Dedifferentiated amniotic fluid mesenchymal stem cell (primary cell): ENCODE measurements around the gene DNM1.

Experiments
- DNase-seq: peaks from one replicate; pipeline ENCODE4 v3.0.0-alpha.2; 2016; ENCODE audit errors: extremely low spot score

DNM1 gene

DNA sequence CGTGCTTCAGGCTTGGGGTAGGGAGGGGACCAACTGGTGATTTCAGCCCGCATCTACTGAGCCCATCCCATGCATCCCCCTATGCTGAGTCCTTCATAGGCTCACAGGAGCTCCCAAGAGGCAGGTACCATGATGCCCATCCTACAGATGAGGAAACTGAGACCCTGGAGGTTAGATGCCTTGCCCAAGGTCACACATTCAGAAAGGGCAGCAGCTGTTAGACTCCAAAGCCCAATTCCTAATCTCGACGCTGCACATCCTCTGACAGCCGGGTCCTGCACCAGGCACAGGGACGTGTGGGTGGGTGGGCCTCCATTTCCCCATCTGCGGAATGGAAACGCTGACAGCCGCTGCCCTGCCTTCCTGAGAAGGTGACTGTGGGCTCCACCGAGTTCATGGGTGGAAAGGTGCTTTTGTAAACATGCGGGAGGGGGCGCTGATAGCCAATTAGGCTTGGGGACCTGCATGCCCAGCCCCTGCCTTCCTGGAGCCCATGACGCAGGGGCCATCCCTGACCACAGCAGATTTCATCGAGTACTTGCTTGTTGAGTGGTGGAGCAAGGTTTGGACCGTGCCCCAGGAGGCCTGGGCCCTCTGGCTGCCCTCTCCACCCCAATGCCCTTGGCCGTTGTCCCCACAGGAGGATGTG lies 2.2 kb downstream of the DNM1 start:
- DNase-seq = no peak

DNA sequence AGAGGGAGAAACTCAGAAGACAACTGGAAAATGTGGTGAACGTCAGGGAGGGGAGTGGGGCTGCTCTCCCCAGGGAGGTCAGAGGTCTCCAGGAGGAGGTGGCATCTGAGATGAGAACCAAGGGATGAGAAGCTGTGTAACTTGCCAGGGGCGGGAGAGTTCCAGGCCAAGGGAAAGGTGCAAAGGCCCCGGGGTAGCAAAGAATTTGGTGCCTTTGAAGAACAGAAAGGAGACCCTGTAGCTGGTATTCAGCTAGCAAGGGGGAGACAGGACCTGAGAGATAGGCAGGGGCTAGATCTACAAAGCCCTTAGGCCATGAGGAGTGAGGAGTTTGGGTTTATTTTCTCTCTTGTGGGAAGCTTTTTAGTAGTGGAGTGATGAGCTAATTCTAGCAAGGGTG lies 3.3 kb downstream of the DNM1 start:
- no peak for DNase-seq

DNA sequence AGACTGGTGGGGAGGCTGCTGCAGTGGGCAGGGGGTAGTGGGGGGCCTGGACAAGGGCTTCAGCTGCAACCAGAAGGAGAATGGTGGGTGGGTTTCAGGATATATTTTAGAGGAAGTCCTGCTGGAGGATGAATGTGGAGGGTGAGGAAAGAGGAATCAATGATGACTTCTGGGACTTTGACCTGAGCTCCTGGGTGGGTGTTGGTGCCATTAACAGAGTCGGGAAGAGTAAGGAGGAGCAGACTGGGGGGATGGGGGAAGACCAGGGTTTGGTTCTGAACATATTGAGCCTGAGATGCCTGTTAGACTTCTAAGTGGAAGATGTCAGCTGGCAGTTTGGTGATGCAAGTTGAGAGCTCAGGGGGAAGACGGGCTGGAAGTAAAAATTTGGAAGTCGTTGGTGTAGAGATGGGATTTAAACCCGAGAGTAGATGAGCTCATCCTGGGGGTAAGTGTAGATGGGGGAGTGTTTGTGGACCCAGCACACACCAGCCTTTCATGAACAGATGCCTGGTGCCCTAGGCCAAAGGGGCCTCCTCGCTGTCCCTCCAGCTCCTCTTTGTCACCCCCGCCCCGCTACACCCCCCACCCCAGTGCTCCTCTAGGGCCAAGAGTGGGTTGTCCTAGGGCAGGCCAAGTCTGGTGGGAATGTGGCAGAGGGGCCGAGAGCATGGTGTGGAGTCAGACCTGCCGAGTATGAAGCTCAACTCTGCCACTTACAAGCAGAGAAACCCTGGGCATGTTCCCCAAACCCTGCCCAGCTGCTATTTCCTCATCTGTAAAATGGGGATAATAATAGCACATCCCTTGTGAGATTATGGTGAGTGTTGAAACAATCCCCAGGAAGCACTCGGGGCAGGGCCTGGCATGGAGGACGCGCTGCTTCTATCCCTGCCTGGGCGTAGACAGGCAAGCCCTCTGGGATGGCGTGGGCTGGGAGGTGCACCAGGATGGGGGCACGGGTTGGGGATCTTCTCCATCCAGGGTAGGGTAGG lies 4.0 kb downstream of the DNM1 start:
- DNase-seq = no peak

GRCh38 chr9:128208386-128208785 lies 5.2 kb downstream of the DNM1 start:
- DNase-seq = no peak

DNA sequence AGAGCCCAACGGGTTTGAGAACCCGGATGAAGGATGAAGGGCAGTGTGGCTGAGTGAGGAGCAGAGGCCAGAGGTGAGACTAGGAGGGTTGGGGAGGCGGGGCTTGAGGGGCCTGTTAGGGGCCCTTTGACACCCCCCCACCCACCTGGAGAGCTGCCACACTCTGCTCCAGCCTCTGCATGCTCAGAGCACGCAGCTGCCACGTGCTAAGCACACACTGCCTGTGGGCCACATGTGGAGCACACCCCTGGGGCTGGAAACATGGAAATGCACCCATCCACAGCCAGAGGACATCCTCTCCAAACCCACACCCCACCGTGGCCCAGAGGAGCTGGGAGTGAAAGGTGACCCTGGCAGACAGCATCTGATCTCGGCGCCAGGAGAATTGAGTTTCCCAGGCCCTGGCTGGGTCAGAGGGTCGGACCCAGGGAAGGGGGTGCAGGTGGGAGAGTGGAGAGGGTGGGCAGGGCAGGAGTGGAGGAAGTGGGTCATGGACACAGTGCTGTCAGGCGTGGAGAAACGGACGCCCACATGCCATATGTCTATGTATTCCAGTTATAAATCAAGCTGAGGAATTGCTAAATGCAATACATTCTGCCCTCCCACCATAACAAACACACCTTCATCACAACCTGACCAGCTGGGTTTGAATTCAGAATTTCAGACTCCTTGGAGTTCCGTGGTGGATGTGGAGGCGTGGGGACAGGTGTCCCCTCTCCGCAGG lies 5.9 kb downstream of the DNM1 start:
- no peak for DNase-seq

GRCh38 chr9:128211186-128211980 lies 8.2 kb downstream of the DNM1 start:
- DNase-seq = no peak

DNA sequence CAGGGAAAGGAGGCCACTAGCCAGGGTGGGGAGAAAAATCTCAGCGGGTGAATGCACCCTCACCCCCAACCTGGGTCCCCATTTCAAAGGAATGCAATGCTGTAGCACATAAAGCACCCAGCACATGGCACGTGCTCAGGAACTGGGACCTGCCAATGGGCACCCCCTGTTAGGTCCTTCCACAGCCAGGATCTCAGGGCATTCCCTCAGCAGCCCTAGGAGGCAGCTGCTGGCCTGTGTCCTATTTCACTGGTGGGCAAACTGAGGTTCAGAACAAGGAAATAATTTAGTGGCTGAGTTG lies 8.8 kb downstream of the DNM1 start:
- DNase-seq = no peak

DNA sequence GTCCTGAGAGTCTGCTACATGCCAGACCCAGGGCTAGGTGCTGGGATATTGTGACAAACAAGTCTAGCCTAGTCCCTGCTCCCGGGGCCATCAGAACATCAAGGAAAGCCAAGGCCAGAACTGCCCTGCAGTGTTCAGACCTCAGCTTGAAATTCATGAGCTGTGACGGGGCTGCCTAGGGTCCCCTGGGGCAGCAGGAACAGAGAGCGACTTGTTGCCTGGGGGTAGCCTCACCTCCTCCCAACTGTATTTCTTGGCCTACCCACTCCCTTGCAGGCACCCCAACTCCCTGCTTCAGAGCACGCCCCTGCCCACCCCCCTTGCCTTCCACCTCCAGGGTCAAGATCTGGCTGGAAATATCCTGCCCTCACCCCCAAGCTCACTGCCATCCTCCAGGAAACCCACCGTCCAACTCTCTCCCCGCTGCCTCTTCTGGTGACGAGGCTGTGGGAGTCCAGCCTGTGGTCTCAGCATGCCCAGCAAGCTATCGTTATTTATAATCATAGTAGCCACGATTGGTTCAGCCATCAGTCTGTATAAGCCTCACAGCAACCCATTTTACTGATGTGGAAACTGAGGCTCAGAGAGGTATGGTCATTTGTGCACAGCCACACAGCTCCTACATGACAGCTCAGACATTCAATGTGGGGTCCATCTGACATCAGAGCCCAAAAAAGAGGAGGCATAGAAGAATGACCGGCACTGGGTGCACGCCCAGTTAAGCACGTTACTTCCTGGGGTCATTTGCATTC lies 10.7 kb downstream of the DNM1 start:
- DNase-seq = no peak

DNA sequence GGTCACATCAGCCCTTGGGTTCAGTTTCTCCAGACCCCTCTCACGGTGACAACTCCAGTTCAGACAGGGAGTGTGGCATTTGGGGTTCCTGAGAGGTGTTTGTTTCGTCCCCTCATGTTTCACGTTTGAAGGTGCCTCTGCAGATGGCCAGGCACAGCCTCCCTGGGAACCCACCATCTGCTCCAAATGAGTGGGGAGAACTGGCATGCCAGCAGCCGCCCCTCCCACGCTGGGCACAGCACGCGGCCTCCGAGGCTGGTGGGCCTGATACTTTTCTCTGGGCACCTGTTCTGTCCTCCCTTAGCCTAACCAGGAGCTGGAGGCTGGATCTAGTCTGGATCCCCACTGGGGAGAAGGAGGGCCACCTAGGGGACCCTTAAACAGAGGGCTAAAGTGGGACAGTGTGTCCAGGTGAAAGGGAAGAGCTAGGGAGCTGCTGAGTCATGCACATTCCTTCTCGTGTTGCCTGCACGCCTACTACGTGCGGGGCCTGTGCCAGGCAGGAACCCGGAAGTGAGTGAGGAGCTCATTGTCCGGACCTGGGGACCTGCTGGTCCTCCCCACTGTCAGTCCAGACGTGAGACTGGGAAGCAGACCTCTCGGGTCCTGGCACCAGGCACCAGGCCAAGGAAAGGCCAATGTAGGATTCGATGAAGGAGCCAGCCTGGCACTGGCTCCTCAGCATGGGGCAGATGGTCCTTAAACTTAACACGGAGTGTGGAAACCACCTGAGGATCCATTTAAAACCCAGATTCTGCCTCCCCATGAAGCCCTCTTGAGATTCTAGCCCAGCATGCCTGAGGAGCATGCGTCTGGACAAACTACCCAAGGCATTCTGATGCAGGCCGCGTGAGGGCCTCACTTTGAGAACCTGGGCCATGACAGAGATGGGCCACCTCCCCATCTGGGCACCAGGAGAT lies 11.7 kb downstream of the DNM1 start:
- no peak for DNase-seq

DNA sequence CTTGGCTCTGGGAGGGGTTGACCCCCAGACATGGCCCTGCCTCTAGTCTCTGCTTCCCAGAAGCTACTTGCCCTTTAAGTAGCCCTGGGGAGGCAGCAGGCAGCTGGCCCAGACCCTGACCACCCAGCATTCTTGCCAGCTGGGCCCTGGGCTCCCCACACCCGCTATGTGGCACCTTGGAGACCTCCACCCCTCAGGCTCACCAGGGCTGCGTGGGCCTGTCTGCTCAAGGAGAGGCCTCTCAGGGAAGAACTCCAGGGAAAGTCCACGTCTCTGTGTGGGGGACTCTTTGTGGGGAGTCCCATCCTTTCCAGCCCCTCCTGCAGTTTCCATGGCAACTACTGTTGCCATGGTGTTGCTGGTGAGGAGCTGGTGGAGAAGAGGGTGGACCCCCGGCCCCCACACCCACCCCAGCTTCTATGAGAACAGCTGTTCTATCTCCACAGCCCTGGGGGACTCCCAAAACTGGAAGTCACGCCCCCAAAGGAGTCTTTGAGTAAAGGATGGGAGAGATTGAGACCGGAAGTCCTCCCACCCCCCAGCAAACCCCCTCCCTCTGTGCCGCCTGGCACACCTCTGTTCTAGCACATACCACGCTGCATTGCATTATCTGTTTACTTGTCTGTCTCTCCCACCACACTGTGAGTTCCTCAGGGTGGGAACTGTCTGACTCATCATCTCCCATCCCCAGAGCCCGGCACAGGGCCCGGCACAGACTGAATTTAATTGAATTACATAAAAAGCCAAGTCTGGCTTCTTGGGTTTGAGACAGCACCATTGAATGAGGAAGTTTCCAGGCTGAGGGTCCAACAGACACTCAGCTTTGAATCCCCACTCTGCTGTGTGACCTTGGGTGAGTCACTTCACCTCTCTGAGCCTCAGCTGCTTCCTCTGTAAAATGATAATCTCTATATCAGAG lies 12.6 kb downstream of the DNM1 start:
- no peak for DNase-seq

DNA sequence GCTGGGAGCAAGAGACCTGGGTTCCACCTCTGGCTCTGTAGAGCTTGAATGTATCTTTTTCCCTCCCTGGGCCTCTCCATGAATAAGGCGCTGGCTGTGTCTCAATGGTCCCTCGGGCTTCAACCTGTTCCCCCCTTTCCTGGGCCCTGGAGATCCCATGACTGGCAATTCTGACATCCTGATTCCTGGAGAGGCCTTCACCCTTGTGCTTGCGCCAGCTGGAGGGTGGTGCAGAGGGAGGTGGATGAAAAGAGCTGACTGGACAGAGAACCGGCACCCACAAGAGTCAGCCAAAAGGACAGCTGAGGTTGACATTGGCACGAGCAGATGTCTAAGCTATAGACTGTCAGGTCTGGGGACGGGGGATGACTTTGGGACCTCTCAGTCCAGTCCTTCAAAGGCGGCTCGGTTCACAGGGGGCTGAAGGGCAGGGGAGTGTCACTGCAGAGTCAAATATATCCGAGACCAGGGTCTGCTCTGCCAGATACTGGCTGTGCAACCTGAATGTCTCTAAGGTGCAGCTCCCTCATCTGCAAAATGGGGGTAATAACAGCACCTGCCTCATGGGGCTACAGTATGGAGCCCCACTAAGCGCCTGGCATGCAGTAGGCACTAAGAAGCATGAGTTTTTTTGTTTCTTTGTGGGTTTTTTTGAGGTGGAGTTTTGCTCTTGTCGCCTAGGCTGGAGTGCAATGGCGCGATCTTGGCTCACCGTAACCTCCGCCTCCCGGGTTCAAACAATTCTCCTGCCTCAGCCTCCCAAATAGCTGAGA lies 13.8 kb downstream of the DNM1 start:
- DNase-seq = no peak

GRCh38 chr9:128218172-128218517 lies 15.0 kb downstream of the DNM1 start:
- DNase-seq = no peak

- DNase-seq = no peak
These were observed 15.6 kb downstream of the DNM1 start for GRCh38 chr9:128218518-128219389.

- DNase-seq = no peak
These were observed 16.7 kb downstream of the DNM1 start for GRCh38 chr9:128219831-128220230.

GRCh38 chr9:128222026-128222425 lies 18.8 kb downstream of the DNM1 start:
- no peak for DNase-seq

DNA sequence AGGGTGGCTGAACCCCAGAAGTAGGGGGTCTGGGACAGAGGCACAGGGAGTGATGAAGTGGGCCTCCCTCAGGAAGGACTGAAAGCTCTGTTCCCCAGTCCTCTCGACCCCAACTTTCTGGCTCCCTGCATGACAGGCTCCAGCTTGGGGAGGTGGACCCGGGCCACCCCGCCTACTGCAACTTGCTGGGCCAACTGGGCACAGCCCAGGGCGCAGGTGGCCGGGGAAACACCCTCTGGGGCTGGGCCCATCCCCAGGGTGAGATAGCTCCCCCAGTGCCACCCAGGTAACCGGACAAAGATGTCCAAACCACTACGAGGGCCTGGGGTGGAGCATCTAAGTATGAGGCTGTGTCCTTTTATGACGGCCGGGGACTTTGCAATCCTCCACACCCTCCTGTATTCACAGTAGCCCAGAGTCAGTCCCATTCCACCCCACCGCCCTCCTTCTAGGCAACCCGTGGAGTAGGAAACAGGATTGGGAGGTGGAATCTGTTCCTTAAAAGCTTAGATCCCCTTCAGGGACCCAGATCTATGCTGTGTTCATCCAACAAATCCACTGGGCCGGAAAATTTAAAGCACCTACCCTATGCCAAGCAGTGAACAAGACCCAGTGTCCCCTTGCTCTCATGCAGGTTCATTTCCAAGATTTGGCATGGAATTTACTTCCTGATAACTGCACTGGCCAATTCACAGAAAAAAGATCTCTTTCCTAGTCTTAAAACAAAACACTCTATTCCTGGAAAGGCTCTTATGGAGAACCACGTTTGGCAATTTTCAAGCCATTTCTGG lies 19.9 kb downstream of the DNM1 start:
- no peak for DNase-seq
